LNCaP clone FGC (cell line): Measurements from ENCODE around the gene TNFSF13B.

Experiments used
- DNase-seq: peaks from one replicate; pipeline ENCODE4 v3.0.0-alpha.2; 2011; ENCODE audit warnings: low read depth
- H3K4me3 ChIP-seq: 2 replicates; pipeline ENCODE4 v1.5.1; 2011; ENCODE audit warnings: mild to moderate bottlenecking, low read depth, low read length, control low read depth
- TF ChIP-seq, protein P1 (sequence below): IDR thresholded peaks from 2 replicates; pipeline ENCODE4 v1.5.1; 2012; ENCODE audit warnings: mild to moderate bottlenecking; ENCODE audit not compliant: control insufficient read depth, insufficient read depth; ENCODE audit errors: extremely low read depth

Gene TNFSF13B

DNA sequence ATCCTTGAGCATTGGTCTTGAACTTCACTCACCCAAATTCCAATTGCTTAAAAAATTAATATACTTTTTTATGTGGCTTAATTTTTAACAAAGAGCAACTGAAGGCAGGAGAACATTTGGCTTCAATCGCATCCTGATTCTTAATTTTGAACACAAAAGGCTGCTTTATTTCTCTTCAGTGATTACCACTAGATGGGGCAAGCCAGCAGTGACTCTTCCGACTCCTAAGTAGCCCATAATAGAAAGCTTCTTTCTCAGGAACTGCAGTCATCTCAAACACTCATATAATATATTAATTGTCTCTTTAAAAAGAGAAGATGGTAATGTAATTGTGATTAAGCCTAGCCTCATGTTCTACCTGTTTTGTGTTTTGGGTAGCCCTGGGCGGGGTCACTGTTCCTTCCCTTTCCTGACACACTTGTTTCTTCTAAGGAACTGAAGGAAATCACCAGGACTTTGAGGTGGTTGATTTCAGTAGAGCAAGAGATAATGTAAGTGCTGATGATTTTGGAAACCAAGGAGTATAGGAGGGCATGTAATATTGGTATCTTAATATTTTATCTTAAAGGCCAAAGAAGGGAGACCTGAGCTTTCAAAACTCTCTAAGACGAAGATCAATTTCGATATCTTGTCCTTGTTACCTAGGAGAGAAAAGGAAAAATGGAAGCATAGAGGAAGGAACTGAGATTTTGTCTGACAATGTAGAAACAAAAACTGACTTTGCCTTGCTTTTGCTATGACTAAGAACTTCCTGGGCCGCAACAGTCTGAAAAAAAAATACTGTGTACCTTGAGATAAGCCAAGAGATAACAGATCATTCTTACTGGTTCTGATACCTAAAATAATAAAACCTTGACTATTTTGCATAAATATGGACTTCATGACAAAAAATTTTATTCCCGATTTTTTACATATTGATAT is 73.1 kb downstream of the TNFSF13B start:
- H3K4me3 ChIP-seq: no peak overlapping the region
- TF ChIP-seq, protein P1, sequence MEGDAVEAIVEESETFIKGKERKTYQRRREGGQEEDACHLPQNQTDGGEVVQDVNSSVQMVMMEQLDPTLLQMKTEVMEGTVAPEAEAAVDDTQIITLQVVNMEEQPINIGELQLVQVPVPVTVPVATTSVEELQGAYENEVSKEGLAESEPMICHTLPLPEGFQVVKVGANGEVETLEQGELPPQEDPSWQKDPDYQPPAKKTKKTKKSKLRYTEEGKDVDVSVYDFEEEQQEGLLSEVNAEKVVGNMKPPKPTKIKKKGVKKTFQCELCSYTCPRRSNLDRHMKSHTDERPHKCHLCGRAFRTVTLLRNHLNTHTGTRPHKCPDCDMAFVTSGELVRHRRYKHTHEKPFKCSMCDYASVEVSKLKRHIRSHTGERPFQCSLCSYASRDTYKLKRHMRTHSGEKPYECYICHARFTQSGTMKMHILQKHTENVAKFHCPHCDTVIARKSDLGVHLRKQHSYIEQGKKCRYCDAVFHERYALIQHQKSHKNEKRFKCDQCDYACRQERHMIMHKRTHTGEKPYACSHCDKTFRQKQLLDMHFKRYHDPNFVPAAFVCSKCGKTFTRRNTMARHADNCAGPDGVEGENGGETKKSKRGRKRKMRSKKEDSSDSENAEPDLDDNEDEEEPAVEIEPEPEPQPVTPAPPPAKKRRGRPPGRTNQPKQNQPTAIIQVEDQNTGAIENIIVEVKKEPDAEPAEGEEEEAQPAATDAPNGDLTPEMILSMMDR: peak; percentile 51
- no peak for DNase-seq

DNA sequence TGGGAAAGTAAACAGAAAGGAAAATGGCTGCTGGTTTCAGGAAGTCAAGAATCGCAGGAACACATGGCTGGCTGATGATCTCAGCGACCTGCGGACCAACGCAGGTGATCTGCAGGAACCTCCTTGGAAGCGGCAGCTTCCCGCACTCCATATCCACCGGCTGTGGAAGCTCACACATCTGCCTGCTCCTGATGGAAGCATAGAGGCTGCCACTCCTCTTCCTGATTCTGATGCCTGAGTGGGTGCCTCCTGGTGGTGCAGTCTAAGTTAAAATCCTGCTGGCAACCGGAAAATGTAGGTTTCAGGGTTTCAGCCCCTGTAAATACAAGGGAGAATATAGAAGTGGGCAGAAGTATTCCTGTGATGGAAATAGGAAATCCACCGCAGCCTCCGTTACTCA is 75.5 kb downstream of the TNFSF13B start:
- TF ChIP-seq, protein P1: no peak
- DNase-seq: no peak
- no peak overlapping the region for H3K4me3 ChIP-seq

DNA sequence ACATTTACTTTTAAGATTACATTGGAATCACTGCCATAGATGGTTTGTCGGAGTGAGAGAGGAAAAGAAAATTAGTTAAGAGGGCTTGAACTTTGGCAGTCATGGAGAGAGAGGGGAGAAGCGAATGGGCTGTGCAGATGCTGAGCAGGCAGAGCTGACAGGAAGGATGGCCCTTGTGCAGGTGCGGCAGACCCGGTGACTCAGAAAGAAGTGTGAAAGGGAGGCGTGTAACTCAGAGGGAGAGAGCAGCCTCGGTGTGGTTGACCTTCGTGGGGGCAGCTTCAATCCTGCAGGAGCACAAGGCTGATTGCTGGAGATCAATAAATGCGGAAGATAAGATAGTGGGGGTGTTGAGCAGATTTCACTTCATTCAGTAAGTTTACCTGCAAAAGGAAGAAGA is 76.9 kb downstream of the TNFSF13B start:
- H3K4me3 ChIP-seq: no peak overlapping the region
- DNase-seq: no peak
- TF ChIP-seq, protein P1: no peak

DNA sequence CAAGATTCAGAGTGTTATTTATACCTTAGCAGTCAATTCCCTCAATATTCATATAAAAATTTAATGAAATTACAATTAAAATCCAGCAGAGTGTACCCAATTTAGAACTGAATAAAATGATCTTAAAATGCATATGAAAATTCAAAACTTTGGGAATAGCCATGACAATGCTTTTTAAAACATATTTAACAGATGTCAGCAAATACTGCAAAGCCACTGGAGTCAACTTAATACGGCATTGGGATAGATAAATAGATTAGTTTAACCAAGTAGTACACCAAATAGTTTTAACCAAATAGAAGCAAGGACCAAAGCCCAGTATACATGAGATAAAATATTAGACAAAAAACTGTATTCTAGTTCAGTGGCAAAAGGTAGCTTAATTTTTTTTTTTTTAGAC is 79.8 kb downstream of the TNFSF13B start:
- H3K4me3 ChIP-seq: no peak overlapping the region
- no peak for DNase-seq
- TF ChIP-seq, protein P1: no peak

DNA sequence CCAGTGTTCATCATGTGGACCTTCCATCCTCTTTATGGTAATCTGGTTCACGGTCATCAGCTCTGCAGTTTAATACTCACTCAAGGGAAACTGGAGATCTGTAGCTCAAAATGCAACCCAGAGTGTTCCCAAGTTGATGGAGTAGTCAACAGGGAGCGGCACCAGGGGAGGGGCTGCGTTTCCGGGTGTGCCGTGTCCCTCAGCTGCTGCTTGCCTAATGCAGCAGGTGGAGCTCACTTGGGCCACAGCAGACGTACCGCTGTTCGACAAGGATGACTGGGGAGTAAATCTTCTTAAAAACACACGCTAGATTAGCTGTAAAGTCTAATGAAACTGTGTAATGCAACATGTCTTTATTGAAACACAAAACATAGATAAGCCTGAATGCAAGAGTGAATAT is 81.1 kb downstream of the TNFSF13B start:
- H3K4me3 ChIP-seq: no peak overlapping the region
- DNase-seq: no peak
- TF ChIP-seq, protein P1: no peak

DNA sequence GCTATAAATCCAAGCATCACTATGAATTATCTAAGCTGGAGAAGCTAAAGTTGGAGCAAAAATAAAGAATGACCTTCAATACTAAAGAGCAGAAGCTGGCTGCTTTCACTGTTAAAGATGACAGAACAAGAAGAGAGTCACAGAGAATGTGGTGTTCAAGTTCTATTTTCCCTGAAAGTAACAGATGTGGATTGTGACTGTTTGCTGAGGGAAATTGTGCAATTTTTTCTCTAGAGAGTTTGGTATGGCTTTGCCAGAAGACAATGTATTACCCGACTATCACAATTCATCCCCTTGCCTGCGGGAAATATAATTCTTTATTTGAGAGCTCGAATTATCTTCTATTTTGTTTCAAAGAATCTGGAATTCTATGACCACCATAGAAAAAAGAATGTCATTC is 83.1 kb downstream of the TNFSF13B start:
- TF ChIP-seq, protein P1: no peak
- no peak for DNase-seq
- no peak overlapping the region for H3K4me3 ChIP-seq

DNA sequence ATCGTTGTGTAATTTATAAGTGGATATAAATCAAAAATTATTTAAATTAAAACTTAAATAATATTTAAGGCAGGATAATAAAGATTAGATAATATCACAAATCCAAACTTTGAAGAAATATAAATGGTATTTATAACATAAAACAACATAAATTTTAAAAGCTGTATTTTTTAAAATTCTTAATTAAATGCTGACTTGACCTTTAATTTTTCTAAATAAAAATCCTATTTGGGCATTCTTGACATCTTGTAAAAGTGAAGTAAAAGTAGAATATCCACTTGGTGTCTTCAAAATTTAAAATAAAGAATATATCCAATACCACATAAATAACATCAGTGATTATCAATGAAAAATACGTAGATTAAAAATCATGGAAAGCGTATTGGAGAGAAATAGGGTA is 87.7 kb downstream of the TNFSF13B start:
- TF ChIP-seq, protein P1: no peak
- no peak overlapping the region for H3K4me3 ChIP-seq
- DNase-seq: no peak
